ENCODE data around the gene MTHFD2.
"Not testable (repeated sequence)": the region's sequence is repeated elsewhere in the genome, so short reads cannot be mapped to it uniquely, and the experiment has no call there.

The MTHFD2 gene

GRCh38 chr2:74198461-74199274 is at the start of gene MTHFD2:
Gene MTHFD2 (plus strand): TSS chr2:74198615. CDS start chr2:74198642, 27 bp downstream.
- FAIRE-seq, result peak; percentile 93

GRCh38 chr2:74149247-74149525 is 49.2 kb upstream of the MTHFD2 start:
- FAIRE-seq, result no peak

GRCh38 chr2:74149570-74150319 is 48.7 kb upstream of the MTHFD2 start:
- FAIRE-seq, result no peak

GRCh38 chr2:74152954-74153353 is 45.5 kb upstream of the MTHFD2 start:
- no peak for FAIRE-seq

- no peak for FAIRE-seq
Measured at GRCh38 chr2:74155830-74156229, 42.6 kb upstream of the MTHFD2 start.

GRCh38 chr2:74162951-74163350 is 35.5 kb upstream of the MTHFD2 start:
- no peak for FAIRE-seq

GRCh38 chr2:74164761-74165160 is 33.7 kb upstream of the MTHFD2 start:
- no peak for FAIRE-seq

GRCh38 chr2:74168739-74169138 is 29.7 kb upstream of the MTHFD2 start:
- FAIRE-seq, result no peak

- FAIRE-seq, result no peak
Measured at GRCh38 chr2:74174909-74175308, 23.5 kb upstream of the MTHFD2 start.

- FAIRE-seq, result no peak
Measured at GRCh38 chr2:74177696-74178095, 20.7 kb upstream of the MTHFD2 start.

- FAIRE-seq, result peak; percentile 96
Measured at GRCh38 chr2:74178211-74179062, 20.0 kb upstream of the MTHFD2 start, which contains the start of gene MOB1A. Gene MOB1A (minus strand): TSS chr2:74178879. CDS start chr2:74178674, 205 bp downstream.

GRCh38 chr2:74179063-74179865 is 19.2 kb upstream of the MTHFD2 start:
- no peak for FAIRE-seq

- no peak for FAIRE-seq
Measured at GRCh38 chr2:74181739-74182138, 16.7 kb upstream of the MTHFD2 start.

GRCh38 chr2:74183878-74184277 is 14.5 kb upstream of the MTHFD2 start:
- FAIRE-seq, result no peak

GRCh38 chr2:74186038-74186437 is 12.4 kb upstream of the MTHFD2 start:
- no peak for FAIRE-seq

- FAIRE-seq, result not testable (repeated sequence)
Measured at GRCh38 chr2:74186706-74187105, 11.7 kb upstream of the MTHFD2 start.

GRCh38 chr2:74188018-74188601 is 10.3 kb upstream of the MTHFD2 start:
- no peak for FAIRE-seq

- FAIRE-seq, result no peak
Measured at GRCh38 chr2:74188696-74189095, 9.7 kb upstream of the MTHFD2 start.

- no peak for FAIRE-seq
Measured at GRCh38 chr2:74191596-74192380, 6.6 kb upstream of the MTHFD2 start.

GRCh38 chr2:74194799-74195198 is 3.6 kb upstream of the MTHFD2 start:
- no peak for FAIRE-seq

- no peak for FAIRE-seq
Measured at GRCh38 chr2:74197049-74197448, 1.4 kb upstream of the MTHFD2 start.
